ENCODE data around the gene UBTF. TPM values are rescaled to one million over a fixed set of nuclear protein-coding genes. Genes with fewer than 3 reads are reported as not detected.

The UBTF gene
- total and polyA plus RNA-seq, 2 donors: 70.1 to 91.6 TPM

DNA sequence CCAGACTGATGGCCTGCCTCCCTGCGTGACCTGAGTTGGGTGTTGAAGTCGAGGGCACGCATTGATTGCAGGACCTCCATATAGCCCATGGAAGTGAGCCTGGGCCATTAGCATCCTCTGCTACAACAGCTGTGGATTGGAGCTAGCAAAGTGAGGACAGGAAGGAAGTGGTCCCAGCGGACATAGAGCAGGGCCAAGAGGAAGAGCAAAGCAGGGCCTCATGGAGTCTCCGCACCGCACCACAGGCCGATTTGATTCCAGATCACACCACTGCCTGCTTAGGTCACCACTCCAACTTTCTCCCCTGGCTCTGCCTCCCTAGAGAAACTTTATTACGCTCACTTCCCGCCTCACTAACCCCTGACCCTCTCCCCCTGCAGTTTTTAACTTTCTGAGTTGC, 10.7 kb upstream of the UBTF start:
- H3K36me3 ChIP-seq (ENCODE audit: control insufficient read depth in 2 of 2, insufficient read depth in 2 of 2, low read length in 1 of 2): no peaks in the 10 kb centered on the region
- H3K4me1 ChIP-seq (ENCODE audit: control insufficient read depth in 2 of 2, insufficient read depth in 2 of 2, low read length in 2 of 2): no peaks in the 10 kb centered on the region
- no peak overlapping the region for H3K27ac ChIP-seq (ENCODE audit: low read depth in 1 of 2, low read length in 1 of 2)
- no peak for DNase-seq (ENCODE audit: low read depth in 6 of 9, low spot score in 9 of 9)
- H3K9me3 ChIP-seq (ENCODE audit: control insufficient read depth in 2 of 2, insufficient read depth in 1 of 2, low read length in 1 of 2): no peaks in the 10 kb centered on the region
- H3K4me3 ChIP-seq (ENCODE audit: low read length in 2 of 2): no peak overlapping the region
- 94% methylated on average over 9 of the region's 9 CpGs for WGBS
- H3K27me3 ChIP-seq (ENCODE audit: control insufficient read depth in 2 of 2, insufficient read depth in 1 of 2, low read length in 1 of 2): no peaks in the 10 kb centered on the region

DNA sequence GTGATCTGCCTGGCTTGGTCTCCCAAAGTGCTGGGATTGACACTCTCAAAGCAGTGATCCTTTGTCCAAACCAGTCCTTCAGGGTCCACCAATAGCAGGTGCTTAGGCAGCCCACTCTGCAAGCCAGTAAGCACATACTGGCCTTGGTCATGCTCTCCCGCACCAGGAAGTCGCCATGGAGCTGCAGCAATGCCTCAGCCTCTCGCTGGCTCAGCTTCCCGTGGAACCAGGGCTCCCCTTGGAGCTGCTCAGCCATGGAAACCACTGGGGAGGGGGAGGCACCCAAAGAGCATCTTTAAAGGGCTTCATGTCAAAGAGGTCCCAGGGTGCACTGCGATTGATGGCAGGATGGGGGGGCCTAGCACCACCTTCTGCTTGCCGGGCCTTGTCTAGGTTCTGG, 9.6 kb upstream of the UBTF start:
- Histone ChIP-seq H3K36me3 (ENCODE audit: control insufficient read depth in 2 of 2, insufficient read depth in 2 of 2, low read length in 1 of 2) (no peaks in the 10 kb centered on the region), H3K27me3 (ENCODE audit: control insufficient read depth in 2 of 2, insufficient read depth in 1 of 2, low read length in 1 of 2) (peaks cover 0 to 6% of the 10 kb centered on the region in 2 donors), H3K4me3 (ENCODE audit: low read length in 2 of 2) (no peak overlapping the region), H3K27ac (ENCODE audit: low read depth in 1 of 2, low read length in 1 of 2) (no peak overlapping the region), H3K4me1 (ENCODE audit: control insufficient read depth in 2 of 2, insufficient read depth in 2 of 2, low read length in 2 of 2) (no peaks in the 10 kb centered on the region), H3K9me3 (ENCODE audit: control insufficient read depth in 2 of 2, insufficient read depth in 1 of 2, low read length in 1 of 2) (no peaks in the 10 kb centered on the region)
- 96% methylated on average over 6 of the region's 6 CpGs for WGBS
- no peak for DNase-seq (ENCODE audit: low read depth in 6 of 9, low spot score in 9 of 9)

DNA sequence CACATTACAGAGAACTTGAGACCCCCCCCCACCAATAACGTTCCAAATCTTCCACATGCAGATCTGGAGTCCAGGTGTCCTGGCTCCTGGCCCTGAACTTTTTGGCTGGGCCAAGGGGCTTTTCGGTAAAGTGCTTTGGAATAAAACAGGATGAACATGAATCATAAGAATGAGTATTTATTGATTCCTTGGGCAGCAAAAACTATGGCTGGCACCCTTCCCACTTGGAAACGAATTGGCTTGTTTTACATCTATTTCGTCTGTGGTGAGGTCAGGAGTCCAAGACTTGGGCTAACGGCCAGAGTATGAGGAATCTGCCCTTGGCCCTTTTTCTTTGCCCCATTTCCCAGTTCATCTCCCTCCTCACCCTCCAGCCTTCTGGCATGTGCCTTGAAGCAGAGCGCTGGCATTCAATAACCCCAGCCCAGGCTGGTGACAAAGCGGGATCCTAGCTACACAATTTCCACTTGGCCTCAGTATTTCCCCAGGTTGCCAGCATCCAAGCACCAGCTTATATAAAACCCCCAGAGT, 4.1 kb upstream of the UBTF start:
- no peak for DNase-seq (ENCODE audit: low read depth in 6 of 9, low spot score in 9 of 9)
- Histone ChIP-seq H3K4me1 (ENCODE audit: control insufficient read depth in 2 of 2, insufficient read depth in 2 of 2, low read length in 2 of 2) (peaks cover 5 to 20% of the 10 kb centered on the region in 2 donors), H3K27me3 (ENCODE audit: control insufficient read depth in 2 of 2, insufficient read depth in 1 of 2, low read length in 1 of 2) (peaks cover 4 to 37% of the 10 kb centered on the region in 2 donors), H3K9me3 (ENCODE audit: control insufficient read depth in 2 of 2, insufficient read depth in 1 of 2, low read length in 1 of 2) (no peaks in the 10 kb centered on the region), H3K36me3 (ENCODE audit: control insufficient read depth in 2 of 2, insufficient read depth in 2 of 2, low read length in 1 of 2) (no peaks in the 10 kb centered on the region), H3K27ac (ENCODE audit: low read depth in 1 of 2, low read length in 1 of 2) (no peak overlapping the region), H3K4me3 (ENCODE audit: low read length in 2 of 2) (no peak overlapping the region)
- WGBS: 91% methylated on average over 7 of the region's 7 CpGs

DNA sequence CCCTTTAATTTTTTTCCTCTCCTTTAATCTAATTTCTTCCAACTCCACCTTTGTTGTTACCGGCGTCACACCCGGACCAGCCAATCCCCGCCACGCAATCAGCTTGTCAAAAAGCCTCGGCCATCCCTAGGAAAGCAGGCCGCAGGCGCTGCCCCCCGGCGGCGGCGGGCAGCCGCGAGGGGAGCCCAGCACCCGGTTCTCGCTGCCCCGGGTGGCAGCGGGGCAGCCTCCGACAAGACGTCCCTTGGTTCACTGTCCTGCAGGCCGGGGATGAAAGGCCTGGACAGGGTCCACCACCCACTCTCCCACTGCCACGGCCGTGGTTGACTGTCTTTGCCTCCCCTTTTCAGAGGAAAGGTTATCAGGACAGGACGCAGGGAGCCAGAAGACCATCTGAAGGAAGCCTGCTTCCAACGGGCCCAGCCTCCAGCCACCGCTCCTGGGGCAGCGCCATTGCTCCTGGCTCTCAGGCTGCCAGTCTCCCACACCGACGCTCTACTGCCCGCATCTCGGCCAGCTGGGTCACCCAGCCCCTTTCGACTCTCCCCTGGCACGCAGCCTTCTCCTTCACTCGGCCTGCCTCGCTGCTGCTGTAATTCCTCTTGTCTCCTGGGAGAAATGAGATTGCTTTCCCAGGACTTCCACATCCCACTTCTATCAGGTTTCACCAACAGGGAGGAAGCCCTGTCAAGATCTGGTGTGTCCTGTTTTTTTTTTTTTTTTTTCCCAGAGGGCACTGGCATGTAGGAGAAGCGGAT, 2.8 kb upstream of the UBTF start:
- H3K9me3 ChIP-seq (ENCODE audit: control insufficient read depth in 2 of 2, insufficient read depth in 1 of 2, low read length in 1 of 2): no peaks in the 10 kb centered on the region
- no peaks in the 10 kb centered on the region for H3K36me3 ChIP-seq (ENCODE audit: control insufficient read depth in 2 of 2, insufficient read depth in 2 of 2, low read length in 1 of 2)
- 14% methylated on average over 36 of the region's 36 CpGs for WGBS
- peaks cover 4 to 37% of the 10 kb centered on the region in 2 donors for H3K27me3 ChIP-seq (ENCODE audit: control insufficient read depth in 2 of 2, insufficient read depth in 1 of 2, low read length in 1 of 2)
- H3K4me1 ChIP-seq (ENCODE audit: control insufficient read depth in 2 of 2, insufficient read depth in 2 of 2, low read length in 2 of 2): peaks cover 6 to 29% of the 10 kb centered on the region in 2 donors
- peak overlapping the region; percentile 90 to 91 for H3K4me3 ChIP-seq (ENCODE audit: low read length in 2 of 2)
- peak in 1 of 9 donors; percentile 49 for DNase-seq (ENCODE audit: low read depth in 6 of 9, low spot score in 9 of 9)
- peak overlapping the region; percentile 72 to 99 for H3K27ac ChIP-seq (ENCODE audit: low read depth in 1 of 2, low read length in 1 of 2)

DNA sequence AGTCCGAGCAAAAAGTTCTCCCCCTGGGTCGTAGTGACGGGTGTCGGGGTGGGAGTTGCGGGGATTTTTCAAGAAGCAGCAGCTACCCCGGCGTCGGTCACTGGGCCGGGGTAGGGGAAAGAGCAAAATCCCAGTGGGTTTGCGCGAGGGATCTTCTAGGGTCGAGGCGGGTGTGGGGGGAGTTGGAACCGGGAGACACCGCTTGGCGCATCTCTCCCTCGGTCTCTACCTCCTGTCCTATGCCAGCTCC, 2.3 kb upstream of the UBTF start:
- no peak for DNase-seq (ENCODE audit: low read depth in 6 of 9, low spot score in 9 of 9)
- peaks cover 10 to 34% of the 10 kb centered on the region in 2 donors for H3K4me1 ChIP-seq (ENCODE audit: control insufficient read depth in 2 of 2, insufficient read depth in 2 of 2, low read length in 2 of 2)
- WGBS: 2% methylated on average over 17 of the region's 17 CpGs
- H3K36me3 ChIP-seq (ENCODE audit: control insufficient read depth in 2 of 2, insufficient read depth in 2 of 2, low read length in 1 of 2): peaks cover 0 to 2% of the 10 kb centered on the region in 2 donors
- H3K27me3 ChIP-seq (ENCODE audit: control insufficient read depth in 2 of 2, insufficient read depth in 1 of 2, low read length in 1 of 2): peaks cover 4 to 37% of the 10 kb centered on the region in 2 donors
- peak overlapping the region; percentile 72 to 99 for H3K27ac ChIP-seq (ENCODE audit: low read depth in 1 of 2, low read length in 1 of 2)
- peak overlapping the region; percentile 90 to 91 for H3K4me3 ChIP-seq (ENCODE audit: low read length in 2 of 2)
- H3K9me3 ChIP-seq (ENCODE audit: control insufficient read depth in 2 of 2, insufficient read depth in 1 of 2, low read length in 1 of 2): no peaks in the 10 kb centered on the region

DNA sequence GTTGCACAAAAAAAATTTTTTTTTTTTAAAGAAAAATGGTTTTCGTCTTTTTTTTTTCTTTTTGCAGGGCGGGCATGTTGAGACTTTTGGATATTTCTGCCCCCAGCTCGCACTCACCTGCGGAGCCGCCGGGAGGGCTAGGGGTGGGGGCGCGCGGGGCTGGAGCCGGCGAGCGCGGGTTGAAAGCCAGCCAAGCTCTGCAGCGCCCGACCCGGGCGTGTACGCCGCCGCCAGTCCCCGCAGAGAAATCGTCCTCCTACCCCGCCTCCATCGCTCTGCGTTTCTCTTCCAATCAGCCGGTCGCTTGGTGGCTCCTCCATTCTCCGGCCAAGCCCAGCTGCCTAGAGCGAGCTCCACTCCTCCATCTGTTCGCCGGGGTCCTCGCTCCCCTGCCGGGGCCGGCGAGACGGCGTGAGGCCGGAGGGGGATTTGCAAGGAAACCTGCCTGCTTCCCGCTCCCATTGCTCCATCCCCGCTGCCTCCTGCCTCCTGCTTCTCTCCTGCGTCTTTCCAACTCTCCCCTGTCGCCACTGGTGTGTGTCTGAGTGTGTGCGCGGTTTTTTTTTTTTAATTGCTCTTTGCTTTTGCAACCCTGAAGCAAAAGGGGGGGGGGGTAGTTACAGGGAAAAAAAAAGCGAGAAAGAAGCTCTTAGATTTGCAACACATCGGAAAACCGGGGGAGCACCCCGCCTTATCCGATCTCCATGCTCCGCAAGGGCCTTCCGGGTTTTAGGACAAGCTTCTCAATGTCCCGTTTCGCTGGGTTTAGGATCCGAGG, 1.8 kb upstream of the UBTF start:
- H3K27me3 ChIP-seq (ENCODE audit: control insufficient read depth in 2 of 2, insufficient read depth in 1 of 2, low read length in 1 of 2): peaks cover 4 to 37% of the 10 kb centered on the region in 2 donors
- H3K36me3 ChIP-seq (ENCODE audit: control insufficient read depth in 2 of 2, insufficient read depth in 2 of 2, low read length in 1 of 2): peaks cover under 1 to 7% of the 10 kb centered on the region in 2 donors
- DNase-seq (ENCODE audit: low read depth in 6 of 9, low spot score in 9 of 9): peak in 5 of 9 donors; percentile 34 to 73 (median 50)
- H3K9me3 ChIP-seq (ENCODE audit: control insufficient read depth in 2 of 2, insufficient read depth in 1 of 2, low read length in 1 of 2): no peaks in the 10 kb centered on the region
- WGBS: under 1% methylated on average over 54 of the region's 54 CpGs
- peak overlapping the region; percentile 73 to 99 for H3K27ac ChIP-seq (ENCODE audit: low read depth in 1 of 2, low read length in 1 of 2)
- peaks cover 11 to 39% of the 10 kb centered on the region in 2 donors for H3K4me1 ChIP-seq (ENCODE audit: control insufficient read depth in 2 of 2, insufficient read depth in 2 of 2, low read length in 2 of 2)
- peak overlapping the region; percentile 90 to 91 for H3K4me3 ChIP-seq (ENCODE audit: low read length in 2 of 2)

DNA sequence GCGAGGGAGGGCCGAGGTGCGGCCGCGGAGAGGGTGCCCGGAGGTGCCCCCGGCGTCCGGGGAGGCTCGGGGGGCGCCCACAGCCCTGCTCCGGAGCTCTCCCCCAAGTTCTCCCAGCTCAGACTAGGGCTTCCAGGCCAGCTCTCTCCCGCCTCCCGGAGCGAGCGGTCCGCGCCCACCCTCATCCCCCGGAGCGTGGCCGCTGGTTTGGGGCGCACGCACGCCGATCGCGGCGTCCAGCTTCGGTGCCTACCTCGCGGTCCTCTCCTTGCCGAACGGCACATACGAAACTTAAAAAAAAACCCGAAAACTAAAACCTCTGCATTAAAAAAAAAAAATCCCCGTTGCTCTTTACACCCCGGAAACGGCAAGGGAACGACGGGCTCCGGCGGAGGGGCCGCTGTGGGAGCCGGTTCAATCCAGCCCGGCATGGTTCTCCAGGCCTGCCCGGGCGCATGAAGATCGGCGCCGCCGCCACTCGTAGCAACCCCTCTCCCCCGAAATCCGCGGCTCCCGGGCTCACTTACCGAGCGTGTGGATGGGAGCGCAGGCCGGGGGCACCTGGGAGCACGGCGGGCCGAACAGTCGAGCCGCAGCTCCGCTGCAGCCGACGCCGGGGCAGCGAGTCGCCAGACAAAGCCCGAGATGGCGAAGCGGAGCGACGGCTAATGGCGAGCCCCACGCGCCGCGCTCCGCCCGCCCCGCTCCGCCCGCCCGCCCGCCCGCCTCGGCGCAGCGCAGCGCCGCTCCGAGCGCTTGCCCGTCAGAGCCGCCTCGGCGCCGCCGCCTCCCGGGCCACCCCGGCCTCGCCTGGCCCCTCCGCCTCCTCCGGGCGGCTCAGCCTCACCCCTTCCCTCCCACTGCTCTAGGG, 973 bp upstream of the UBTF start:
- Histone ChIP-seq H3K4me1 (ENCODE audit: control insufficient read depth in 2 of 2, insufficient read depth in 2 of 2, low read length in 2 of 2) (peaks cover 19 to 48% of the 10 kb centered on the region in 2 donors), H3K4me3 (ENCODE audit: low read length in 2 of 2) (peak overlapping the region; percentile 90 to 91), H3K27ac (ENCODE audit: low read depth in 1 of 2, low read length in 1 of 2) (peak overlapping the region; percentile 98 to 99), H3K36me3 (ENCODE audit: control insufficient read depth in 2 of 2, insufficient read depth in 2 of 2, low read length in 1 of 2) (peaks cover 8 to 16% of the 10 kb centered on the region in 2 donors), H3K9me3 (ENCODE audit: control insufficient read depth in 2 of 2, insufficient read depth in 1 of 2, low read length in 1 of 2) (no peaks in the 10 kb centered on the region), H3K27me3 (ENCODE audit: control insufficient read depth in 2 of 2, insufficient read depth in 1 of 2, low read length in 1 of 2) (peaks cover 4 to 37% of the 10 kb centered on the region in 2 donors)
- DNase-seq (ENCODE audit: low read depth in 6 of 9, low spot score in 9 of 9): peak in 5 of 9 donors; percentile 45 to 75 (median 47)
- under 1% methylated on average over 108 of the region's 108 CpGs for WGBS

DNA sequence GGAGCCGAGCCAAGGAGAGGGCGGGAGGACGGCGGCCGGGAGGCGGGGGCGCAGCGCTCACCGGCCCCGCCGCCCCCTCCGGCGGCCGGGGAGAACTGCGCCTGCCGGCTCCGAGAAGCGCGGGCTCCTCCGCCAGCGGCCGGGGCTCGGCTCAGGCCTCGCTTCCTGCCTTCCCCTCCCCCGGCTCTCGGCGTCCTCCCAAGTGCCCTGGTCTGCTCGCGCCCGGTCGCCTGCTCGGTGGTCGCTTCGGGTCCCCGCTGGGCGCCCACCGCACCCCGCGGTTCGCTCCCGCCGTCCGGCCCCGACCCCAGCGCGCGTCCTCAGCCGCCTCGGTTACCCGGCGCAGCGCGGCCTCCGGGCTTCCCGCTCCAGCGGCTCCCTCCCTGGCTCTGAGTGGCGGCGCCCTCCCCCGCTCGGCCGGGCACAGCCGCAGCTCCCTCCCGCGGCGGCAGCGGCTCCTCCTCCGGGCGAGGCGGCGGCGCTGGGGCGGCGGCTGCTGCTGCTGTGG, 313 bp downstream of the UBTF start:
- WGBS: under 1% methylated on average over 73 of the region's 73 CpGs
- DNase-seq (ENCODE audit: low read depth in 6 of 9, low spot score in 9 of 9): peak in 5 of 9 donors; percentile 52 to 80 (median 63)
- peaks cover 4 to 32% of the 10 kb centered on the region in 2 donors for H3K27me3 ChIP-seq (ENCODE audit: control insufficient read depth in 2 of 2, insufficient read depth in 1 of 2, low read length in 1 of 2)
- H3K36me3 ChIP-seq (ENCODE audit: control insufficient read depth in 2 of 2, insufficient read depth in 2 of 2, low read length in 1 of 2): peaks cover 21 to 29% of the 10 kb centered on the region in 2 donors
- no peaks in the 10 kb centered on the region for H3K9me3 ChIP-seq (ENCODE audit: control insufficient read depth in 2 of 2, insufficient read depth in 1 of 2, low read length in 1 of 2)
- H3K4me3 ChIP-seq (ENCODE audit: low read length in 2 of 2): peak overlapping the region; percentile 27 to 91
- peak overlapping the region; percentile 77 to 99 for H3K27ac ChIP-seq (ENCODE audit: low read depth in 1 of 2, low read length in 1 of 2)
- H3K4me1 ChIP-seq (ENCODE audit: control insufficient read depth in 2 of 2, insufficient read depth in 2 of 2, low read length in 2 of 2): peaks cover 28 to 60% of the 10 kb centered on the region in 2 donors
